ENCODE data around the gene ZNF593.

Gene ZNF593

GRCh38 chr1:26169198-26169554, 532 bp upstream of the ZNF593 start:
- DNase-seq (ENCODE audit: low read depth), result no peak

GRCh38 chr1:26170472-26170821, 739 bp downstream of the ZNF593 start:
- no peak for DNase-seq (ENCODE audit: low read depth)

- no peak for DNase-seq (ENCODE audit: low read depth)
Measured at GRCh38 chr1:26171084-26172072, 1.7 kb downstream of the ZNF593 start, which contains the start of gene ZNF593OS. ZNF593OS (minus strand) TSS chr1:26171832; CDS start chr1:26171661, 171 bp downstream.

- no peak for DNase-seq (ENCODE audit: low read depth)
Measured at GRCh38 chr1:26175346-26175745, 5.6 kb downstream of the ZNF593 start.

GRCh38 chr1:26177182-26177684, 7.5 kb downstream of the ZNF593 start, which contains the start of gene CNKSR1:
CNKSR1 (plus strand) TSS chr1:26177491; CDS start chr1:26177548, 57 bp downstream.
- DNase-seq (ENCODE audit: low read depth), result no peak

- no peak for DNase-seq (ENCODE audit: low read depth)
Measured at GRCh38 chr1:26180010-26180506, 10.3 kb downstream of the ZNF593 start.

GRCh38 chr1:26181586-26182382, 12.1 kb downstream of the ZNF593 start:
- DNase-seq (ENCODE audit: low read depth), result no peak

GRCh38 chr1:26182383-26182696, 12.6 kb downstream of the ZNF593 start:
- DNase-seq (ENCODE audit: low read depth), result no peak

- DNase-seq (ENCODE audit: low read depth), result no peak
Measured at GRCh38 chr1:26184086-26184485, 14.4 kb downstream of the ZNF593 start.

- no peak for DNase-seq (ENCODE audit: low read depth)
Measured at GRCh38 chr1:26184883-26185282, 15.2 kb downstream of the ZNF593 start.

GRCh38 chr1:26187882-26188281, 18.2 kb downstream of the ZNF593 start:
- DNase-seq (ENCODE audit: low read depth), result no peak

GRCh38 chr1:26188477-26188876, 18.8 kb downstream of the ZNF593 start:
- DNase-seq (ENCODE audit: low read depth), result no peak

- no peak for DNase-seq (ENCODE audit: low read depth)
Measured at GRCh38 chr1:26189331-26189730, 19.6 kb downstream of the ZNF593 start.

GRCh38 chr1:26189751-26190275, 20.1 kb downstream of the ZNF593 start:
- DNase-seq (ENCODE audit: low read depth), result no peak

- DNase-seq (ENCODE audit: low read depth), result no peak
Measured at GRCh38 chr1:26190373-26190987, 20.8 kb downstream of the ZNF593 start, which contains the start of gene CATSPER4. CATSPER4 (plus strand) TSS chr1:26190602; CDS start chr1:26190628, 26 bp downstream.

GRCh38 chr1:26191739-26192138, 22.0 kb downstream of the ZNF593 start:
- DNase-seq (ENCODE audit: low read depth), result no peak

- DNase-seq (ENCODE audit: low read depth), result no peak
Measured at GRCh38 chr1:26195805-26196204, 26.1 kb downstream of the ZNF593 start.

GRCh38 chr1:26197301-26197700, 27.6 kb downstream of the ZNF593 start:
- DNase-seq (ENCODE audit: low read depth), result no peak

- DNase-seq (ENCODE audit: low read depth), result no peak
Measured at GRCh38 chr1:26197813-26198212, 28.1 kb downstream of the ZNF593 start.

- DNase-seq (ENCODE audit: low read depth), result no peak
Measured at GRCh38 chr1:26200413-26200812, 30.7 kb downstream of the ZNF593 start.

GRCh38 chr1:26203642-26204318, 34.1 kb downstream of the ZNF593 start:
- no peak for DNase-seq (ENCODE audit: low read depth)

Measured in non-pigmented ciliary epithelial cell (primary cell).